Osteoblast (primary cell): ENCODE results near the gene CUX1. TPM values are rescaled to one million over a fixed set of nuclear protein-coding genes. Genes with fewer than 3 reads are reported as not detected.

Experiments
- DNase-seq: peaks from one replicate; pipeline ENCODE4 v3.0.0; 2011; ENCODE audit warnings: low spot score, mixed read lengths; ENCODE audit not compliant: insufficient read length; ENCODE audit errors: missing footprints
- H2AFZ ChIP-seq: 2 replicates; pipeline ENCODE4 v1.6.0; 2011; ENCODE audit warnings: mild to moderate bottlenecking, low read length
- H3K27ac ChIP-seq: 2 replicates; pipeline ENCODE4 v1.5.1; 2011; ENCODE audit warnings: mild to moderate bottlenecking, low read depth, low read length, moderate library complexity
- H3K27me3 ChIP-seq: 2 replicates; pipeline ENCODE4 v1.6.0; 2012; ENCODE audit warnings: mild to moderate bottlenecking, control low read depth, inconsistent platforms, low read length, moderate library complexity; ENCODE audit not compliant: insufficient read depth
- H3K36me3 ChIP-seq: 2 replicates; pipeline ENCODE4 v1.5.1; 2011; ENCODE audit warnings: mild to moderate bottlenecking, low read length, control low read depth, moderate library complexity; ENCODE audit not compliant: insufficient read depth
- H3K4me1 ChIP-seq: 2 replicates; pipeline ENCODE4 v1.5.1; 2011; ENCODE audit warnings: mild to moderate bottlenecking, low read length, control low read depth, moderate library complexity; ENCODE audit not compliant: insufficient read depth
- H3K4me2 ChIP-seq: 2 replicates; pipeline ENCODE4 v1.6.0; 2011; ENCODE audit warnings: mild to moderate bottlenecking, low read length; ENCODE audit not compliant: insufficient read depth
- H3K4me3 ChIP-seq: fragments of 200-600 bp; sonication (generic); 3 replicates; pipeline ENCODE4 v1.5.1; 2012; ENCODE audit warnings: mild to moderate bottlenecking, low read length, inconsistent platforms; ENCODE audit not compliant: insufficient read depth
- H3K79me2 ChIP-seq: 2 replicates; pipeline ENCODE4 v1.6.0; 2012; ENCODE audit warnings: mild to moderate bottlenecking, low read length, control low read depth, inconsistent platforms; ENCODE audit not compliant: insufficient read depth
- H3K9me3 ChIP-seq: 2 replicates; pipeline ENCODE4 v1.5.1; 2011; ENCODE audit warnings: low read depth, low read length, control low read depth
- H4K20me1 ChIP-seq: 2 replicates; pipeline ENCODE4 v1.6.0; 2012; ENCODE audit warnings: mild to moderate bottlenecking, low read length, control low read depth; ENCODE audit not compliant: insufficient read depth
- total RNA-seq: library from RNA; depleted of rRNA; stranded (reverse); fragments of >200 nt; gene quantifications from 2 replicates; pipeline ENCODE4 v1.2.3, GENCODE V29; 2012
- TF ChIP-seq, protein P1 (sequence below): IDR thresholded peaks from 2 replicates; pipeline ENCODE4 v1.5.1; 2011; ENCODE audit warnings: mild to moderate bottlenecking, low read depth, low read length, moderate library complexity; ENCODE audit errors: extremely low read depth

The CUX1 gene
- total RNA-seq, 1 donor: 41.6 TPM

DNA sequence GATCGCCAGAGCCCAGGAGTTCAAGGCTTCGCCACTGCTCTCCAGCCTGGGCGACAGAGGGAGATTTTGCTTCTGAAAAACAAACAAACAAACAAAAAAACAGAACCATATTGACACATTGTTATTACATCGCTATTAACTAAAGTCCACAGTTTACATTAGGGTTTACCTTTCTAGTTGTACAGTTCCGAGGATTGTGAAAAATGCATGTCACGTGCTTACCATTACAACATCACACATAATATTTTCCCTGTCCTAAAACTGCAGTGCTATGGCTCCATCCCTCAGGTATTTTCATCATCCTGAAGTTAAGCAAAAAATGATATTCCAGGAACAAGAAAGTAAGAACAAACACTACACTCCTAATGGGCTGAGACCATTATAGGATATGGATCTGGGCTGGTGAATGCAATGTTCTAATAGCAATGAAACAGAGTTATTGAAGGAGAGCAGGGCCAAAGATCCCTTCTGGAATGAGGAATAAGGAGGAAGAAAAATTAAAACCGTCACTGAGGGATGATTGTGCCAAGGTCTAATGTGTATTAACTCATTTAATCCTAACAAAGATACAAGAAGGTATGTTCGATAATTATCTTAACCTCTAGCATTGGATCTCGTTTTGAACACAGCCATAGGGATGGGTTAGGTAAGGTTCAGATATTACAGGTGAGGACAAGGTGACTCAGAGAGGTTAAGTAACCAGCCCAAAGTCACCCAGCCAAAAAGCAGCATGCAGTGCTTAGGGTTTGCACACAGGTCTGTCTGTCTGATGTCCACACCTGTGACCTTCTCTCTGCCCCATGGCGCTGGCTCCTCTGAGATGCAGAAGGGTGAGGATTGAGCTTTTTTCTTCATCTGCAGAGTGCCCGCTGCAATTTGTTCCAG is 14.0 kb upstream of the CUX1 start:
- Histone ChIP-seq H2AFZ (no peak overlapping the region), H3K79me2 (no peaks in the 10 kb centered on the region), H3K27ac (no peak overlapping the region), H3K4me1 (no peaks in the 10 kb centered on the region), H4K20me1 (no peaks in the 10 kb centered on the region), H3K27me3 (peaks cover 58% of the 10 kb centered on the region), H3K4me3 (no peak overlapping the region), H3K9me3 (no peaks in the 10 kb centered on the region), H3K4me2 (no peak overlapping the region), H3K36me3 (no peaks in the 10 kb centered on the region)
- TF ChIP-seq, protein P1, sequence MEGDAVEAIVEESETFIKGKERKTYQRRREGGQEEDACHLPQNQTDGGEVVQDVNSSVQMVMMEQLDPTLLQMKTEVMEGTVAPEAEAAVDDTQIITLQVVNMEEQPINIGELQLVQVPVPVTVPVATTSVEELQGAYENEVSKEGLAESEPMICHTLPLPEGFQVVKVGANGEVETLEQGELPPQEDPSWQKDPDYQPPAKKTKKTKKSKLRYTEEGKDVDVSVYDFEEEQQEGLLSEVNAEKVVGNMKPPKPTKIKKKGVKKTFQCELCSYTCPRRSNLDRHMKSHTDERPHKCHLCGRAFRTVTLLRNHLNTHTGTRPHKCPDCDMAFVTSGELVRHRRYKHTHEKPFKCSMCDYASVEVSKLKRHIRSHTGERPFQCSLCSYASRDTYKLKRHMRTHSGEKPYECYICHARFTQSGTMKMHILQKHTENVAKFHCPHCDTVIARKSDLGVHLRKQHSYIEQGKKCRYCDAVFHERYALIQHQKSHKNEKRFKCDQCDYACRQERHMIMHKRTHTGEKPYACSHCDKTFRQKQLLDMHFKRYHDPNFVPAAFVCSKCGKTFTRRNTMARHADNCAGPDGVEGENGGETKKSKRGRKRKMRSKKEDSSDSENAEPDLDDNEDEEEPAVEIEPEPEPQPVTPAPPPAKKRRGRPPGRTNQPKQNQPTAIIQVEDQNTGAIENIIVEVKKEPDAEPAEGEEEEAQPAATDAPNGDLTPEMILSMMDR: no peak
- DNase-seq: no peak

DNA sequence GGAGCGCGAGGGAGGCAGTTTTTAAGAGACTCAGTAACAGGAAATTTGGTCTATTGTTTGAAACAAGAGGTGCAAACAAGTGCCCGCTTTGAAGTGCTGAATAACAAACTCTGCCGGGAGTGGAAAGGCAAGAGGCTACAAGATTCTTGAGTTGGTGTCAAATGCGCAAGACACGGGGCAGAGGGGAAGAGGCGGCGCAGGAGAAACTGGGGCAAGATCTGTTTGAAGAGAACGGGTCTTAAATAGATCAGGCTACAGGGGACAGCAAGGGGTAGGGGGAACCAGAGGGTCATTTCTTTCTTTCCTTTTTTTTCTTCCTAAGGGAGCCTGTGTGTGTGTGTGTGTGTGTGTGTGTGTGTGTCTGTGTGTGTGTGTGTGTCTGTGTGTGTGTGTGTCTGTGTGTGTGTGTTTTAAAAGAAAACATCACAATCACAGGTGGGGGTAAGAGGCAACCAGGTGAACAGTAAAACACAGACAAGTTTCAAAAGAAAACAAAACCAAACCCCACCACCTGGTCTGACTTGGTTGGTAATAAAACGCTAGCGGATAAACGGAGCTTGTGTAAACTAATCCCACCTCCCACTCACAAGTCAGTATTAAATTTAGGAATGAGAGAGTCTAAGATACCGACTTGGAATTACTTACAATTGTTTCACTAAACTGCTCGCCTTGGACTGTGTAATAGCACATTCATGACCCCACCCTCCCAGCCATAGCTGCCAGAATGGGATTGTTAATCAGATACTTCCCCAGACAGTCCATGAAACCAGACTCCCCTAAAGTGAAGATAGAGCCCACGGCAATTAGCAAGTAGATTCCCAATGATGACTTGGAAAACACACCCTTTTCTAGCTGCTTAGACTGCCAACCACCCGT is 13.1 kb upstream of the CUX1 start:
- H4K20me1 ChIP-seq: no peaks in the 10 kb centered on the region
- H3K27me3 ChIP-seq: peaks cover 56% of the 10 kb centered on the region
- H2AFZ ChIP-seq: no peak overlapping the region
- no peak overlapping the region for H3K27ac ChIP-seq
- no peak overlapping the region for H3K4me2 ChIP-seq
- H3K36me3 ChIP-seq: no peaks in the 10 kb centered on the region
- TF ChIP-seq, protein P1: no peak
- no peak overlapping the region for H3K4me3 ChIP-seq
- no peaks in the 10 kb centered on the region for H3K9me3 ChIP-seq
- no peaks in the 10 kb centered on the region for H3K79me2 ChIP-seq
- H3K4me1 ChIP-seq: no peaks in the 10 kb centered on the region
- no peak for DNase-seq

DNA sequence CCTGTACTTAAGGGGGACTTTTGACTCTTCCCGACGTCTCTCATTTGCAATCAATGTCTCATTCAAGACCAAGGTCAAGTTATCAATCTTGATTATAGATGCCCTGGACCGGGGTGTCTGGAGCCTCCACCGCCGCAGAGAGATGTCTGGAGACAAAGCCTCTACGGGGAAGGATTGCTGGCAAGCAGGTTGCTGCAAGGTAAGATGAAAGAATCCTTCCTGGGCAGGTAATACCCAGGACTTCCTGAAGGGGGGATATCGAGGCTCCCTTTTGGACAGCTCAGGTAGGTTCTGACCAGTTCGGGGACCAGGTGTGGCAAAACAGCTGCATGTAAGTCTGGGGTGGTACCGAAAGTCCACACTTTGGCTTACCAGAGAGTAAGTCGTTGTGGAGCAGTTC is 12.5 kb upstream of the CUX1 start:
- H3K27me3 ChIP-seq: peaks cover 50% of the 10 kb centered on the region
- TF ChIP-seq, protein P1: no peak
- H3K27ac ChIP-seq: no peak overlapping the region
- DNase-seq: no peak
- H3K4me1 ChIP-seq: no peaks in the 10 kb centered on the region
- H2AFZ ChIP-seq: no peak overlapping the region
- no peaks in the 10 kb centered on the region for H3K79me2 ChIP-seq
- H4K20me1 ChIP-seq: no peaks in the 10 kb centered on the region
- no peak overlapping the region for H3K4me3 ChIP-seq
- no peaks in the 10 kb centered on the region for H3K9me3 ChIP-seq
- no peaks in the 10 kb centered on the region for H3K36me3 ChIP-seq
- no peak overlapping the region for H3K4me2 ChIP-seq

DNA sequence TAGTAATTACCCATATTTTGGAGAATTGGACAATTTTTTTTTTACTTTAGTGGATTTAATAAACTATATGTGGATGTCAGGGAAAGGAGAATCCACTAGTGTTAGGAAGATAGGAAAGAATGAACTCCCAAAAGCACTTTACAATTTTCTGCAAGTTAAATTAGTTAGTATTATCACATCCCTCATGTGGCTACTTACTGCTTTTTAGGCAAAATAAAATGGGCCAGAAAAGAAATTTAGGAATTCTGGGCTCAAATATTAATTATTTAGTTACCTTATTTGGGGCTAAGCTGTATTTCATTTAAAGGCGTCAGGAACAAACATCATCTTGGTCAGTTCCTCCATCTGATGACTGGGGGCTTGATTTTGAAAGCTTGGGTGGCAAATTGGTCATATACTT is 4.8 kb upstream of the CUX1 start:
- H3K4me1 ChIP-seq: peaks cover 9% of the 10 kb centered on the region
- H3K4me3 ChIP-seq: no peak overlapping the region
- H3K4me2 ChIP-seq: no peak overlapping the region
- peaks cover 6% of the 10 kb centered on the region for H3K27me3 ChIP-seq
- H3K79me2 ChIP-seq: peaks cover 6% of the 10 kb centered on the region
- no peak overlapping the region for H3K27ac ChIP-seq
- no peaks in the 10 kb centered on the region for H3K9me3 ChIP-seq
- H4K20me1 ChIP-seq: peaks cover 3% of the 10 kb centered on the region
- DNase-seq: no peak
- TF ChIP-seq, protein P1: no peak
- H3K36me3 ChIP-seq: no peaks in the 10 kb centered on the region
- H2AFZ ChIP-seq: no peak overlapping the region
